UCSD-AML1 (cell line): ENCODE data around the gene MAP3K1.
A peak's percentile ranks its signal among the peaks of the same experiment; 100 is the strongest.
"Not testable (repeated sequence)": the region's sequence is repeated elsewhere in the genome, so short reads cannot be mapped to it uniquely, and the experiment has no call there.

ENCODE experiments used
- DNase-seq: peaks from one replicate; lab custom pipeline; 2025; ENCODE audit not compliant: unreplicated experiment; lab: John Stamatoyannopoulos, UW

MAP3K1 gene

GRCh38 chr5:56814963-56815657 lies at the start of gene MAP3K1:
Gene MAP3K1, plus strand, starts transcription at chr5:56815549. Its CDS starts 25 bp downstream, at chr5:56815574.
- DNase-seq = peak; percentile 83

GRCh38 chr5:56766926-56767325 lies 48.4 kb upstream of the MAP3K1 start:
- DNase-seq = no peak

- DNase-seq = no peak
Measured at GRCh38 chr5:56769875-56770604, 45.3 kb upstream of the MAP3K1 start.

GRCh38 chr5:56772767-56773166 lies 42.6 kb upstream of the MAP3K1 start:
- DNase-seq = no peak

GRCh38 chr5:56774957-56775356 lies 40.4 kb upstream of the MAP3K1 start:
- no peak for DNase-seq

- DNase-seq = not testable (repeated sequence)
Measured at GRCh38 chr5:56776212-56776846, 39.0 kb upstream of the MAP3K1 start.

GRCh38 chr5:56783261-56783660 lies 32.1 kb upstream of the MAP3K1 start:
- DNase-seq = no peak

GRCh38 chr5:56786346-56786745 lies 29.0 kb upstream of the MAP3K1 start:
- DNase-seq = no peak

GRCh38 chr5:56791396-56791795 lies 24.0 kb upstream of the MAP3K1 start:
- DNase-seq = no peak

- no peak for DNase-seq
Measured at GRCh38 chr5:56798521-56798920, 16.8 kb upstream of the MAP3K1 start.

- DNase-seq = no peak
Measured at GRCh38 chr5:56800186-56800585, 15.2 kb upstream of the MAP3K1 start.

GRCh38 chr5:56801256-56801655 lies 14.1 kb upstream of the MAP3K1 start:
- DNase-seq = no peak

GRCh38 chr5:56802205-56802604 lies 13.1 kb upstream of the MAP3K1 start:
- DNase-seq = no peak

GRCh38 chr5:56803025-56803424 lies 12.3 kb upstream of the MAP3K1 start:
- no peak for DNase-seq

- DNase-seq = no peak
Measured at GRCh38 chr5:56803894-56804293, 11.5 kb upstream of the MAP3K1 start.

- no peak for DNase-seq
Measured at GRCh38 chr5:56807679-56808078, 7.7 kb upstream of the MAP3K1 start.

GRCh38 chr5:56808211-56808610 lies 7.1 kb upstream of the MAP3K1 start:
- DNase-seq = no peak

- DNase-seq = no peak
Measured at GRCh38 chr5:56810826-56811225, 4.5 kb upstream of the MAP3K1 start.

- DNase-seq = no peak
Measured at GRCh38 chr5:56812110-56812509, 3.2 kb upstream of the MAP3K1 start.

GRCh38 chr5:56813302-56813701 lies 2.0 kb upstream of the MAP3K1 start:
- DNase-seq = no peak

GRCh38 chr5:56814361-56814962 lies 887 bp upstream of the MAP3K1 start:
- DNase-seq = no peak
